Gastroesophageal sphincter (tissue), 3 donors: ENCODE measurements around the gene CHMP6.

Experiments
- CTCF ChIP-seq, 4 experiments: fragments of 200-600 bp in 2 of 4; fragments of 450-650 bp in 2 of 4; sonication (generic) in 1 of 4; IDR thresholded peaks; one replicate each; pipeline ENCODE4 v1.5.1; 2017 to 2019; ENCODE audit warnings: antibody characterized with exemption in 4 of 4, mild to moderate bottlenecking in 2 of 4, moderate library complexity in 2 of 4
- EP300 ChIP-seq: sonication (generic); formaldehyde crosslinking; IDR thresholded peaks from one replicate; pipeline ENCODE4 v1.6.1; 2017; ENCODE audit warnings: antibody characterized with exemption, mild to moderate bottlenecking
- POLR2A ChIP-seq, 2 donors: fragments of 450-650 bp; IDR thresholded peaks; one replicate each; pipeline ENCODE4 v1.6.1; 2017; ENCODE audit warnings: antibody characterized with exemption in 2 of 2, mild to moderate bottlenecking in 2 of 2, moderate library complexity in 1 of 2
- POLR2AphosphoS5 ChIP-seq: sonication (generic); formaldehyde crosslinking; IDR thresholded peaks from one replicate; pipeline ENCODE4 v1.6.1; 2017; ENCODE audit warnings: antibody characterized with exemption

GRCh38 chr17:81029859-81030258 lies 38.2 kb downstream of the CHMP6 start:
- TF ChIP-seq CTCF (IDR thresholded peaks at IDR 0.05) (no peak), EP300 (no peak), POLR2A (IDR thresholded peaks at IDR 0.05) (no peak), POLR2AphosphoS5 (no peak)
